GM18858 (cell line): ENCODE measurements around the gene FGF10.

Experiments used
- ATAC-seq: cut with Tn5 transposase; IDR thresholded peaks from one replicate; pipeline ENCODE4 v1.9.1; 2021; ENCODE audit not compliant: unreplicated experiment

Gene FGF10

DNA sequence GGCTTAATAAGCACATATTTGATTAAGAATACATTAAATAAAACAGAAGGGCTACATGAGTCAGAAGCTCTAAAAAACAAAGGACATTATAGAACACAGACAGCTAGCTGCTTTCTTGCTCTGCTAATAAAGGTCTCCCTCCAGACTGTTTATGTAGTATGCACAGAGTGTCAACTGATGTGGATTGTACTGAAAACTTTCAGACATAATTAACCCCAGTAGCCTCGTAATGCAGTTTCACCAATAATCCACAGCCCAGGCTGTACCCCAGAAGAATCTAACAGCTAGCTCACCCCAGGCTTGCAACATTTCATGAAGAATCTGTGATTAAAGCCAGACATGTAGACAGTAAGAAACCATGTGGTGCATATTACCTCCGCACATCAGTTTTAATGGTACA lies 30.8 kb downstream of the FGF10 start:
- no peak for ATAC-seq

DNA sequence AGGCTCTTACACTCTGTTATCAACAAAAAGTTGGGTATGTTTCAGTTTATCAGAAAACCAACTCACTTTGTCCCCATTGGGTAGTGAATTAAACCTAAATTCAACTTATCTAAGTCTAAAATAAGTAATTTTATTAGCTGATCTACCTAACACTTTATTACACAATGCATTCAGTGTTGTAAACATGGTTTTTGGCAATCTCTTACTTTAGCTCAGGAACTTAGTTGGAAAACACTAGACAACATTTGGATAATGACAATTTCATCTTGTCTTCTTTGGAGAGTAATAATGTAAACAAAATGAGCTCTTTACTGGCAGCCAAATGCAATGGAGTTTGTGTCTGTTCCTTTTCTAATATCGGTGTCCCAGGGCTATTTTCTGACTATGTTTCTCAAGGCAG lies 33.0 kb downstream of the FGF10 start:
- no peak for ATAC-seq

DNA sequence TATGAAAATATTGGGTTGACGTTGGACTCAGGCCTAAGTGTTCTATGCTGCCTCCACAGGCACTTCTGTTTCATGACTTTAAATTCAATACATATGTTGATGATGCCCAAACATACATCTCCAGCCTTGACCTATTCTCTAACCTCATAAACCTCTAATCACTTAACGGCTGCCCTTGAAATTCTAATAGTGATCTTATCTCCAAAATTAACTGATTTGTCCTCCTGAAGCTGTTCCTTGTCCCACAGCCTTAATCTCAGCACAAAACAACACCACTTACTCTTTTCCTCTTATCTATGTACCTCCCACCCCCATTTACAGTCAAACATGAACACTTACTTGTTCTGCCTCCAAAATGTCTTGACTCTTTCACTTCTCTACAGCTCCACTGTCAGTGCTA lies 43.3 kb downstream of the FGF10 start:
- ATAC-seq: no peak

DNA sequence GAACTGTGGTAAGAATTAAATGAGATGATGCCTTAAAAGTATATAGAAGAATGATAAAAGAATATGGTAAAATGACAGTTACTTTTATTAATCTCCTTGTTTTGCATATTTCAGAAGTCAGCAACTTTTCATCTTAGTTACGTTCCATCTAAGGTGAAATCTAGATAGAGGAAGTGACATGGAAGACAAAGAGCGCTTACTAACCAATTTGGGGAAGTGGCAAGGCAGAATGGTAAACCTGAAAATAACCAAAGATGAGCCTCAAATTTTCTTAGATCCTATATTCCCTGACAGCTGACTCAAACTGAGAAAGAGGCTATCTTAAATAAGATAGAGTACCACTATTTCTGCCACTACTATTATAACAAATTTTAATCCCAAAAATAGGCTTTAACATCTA lies 52.5 kb downstream of the FGF10 start:
- ATAC-seq: peak; percentile 60

DNA sequence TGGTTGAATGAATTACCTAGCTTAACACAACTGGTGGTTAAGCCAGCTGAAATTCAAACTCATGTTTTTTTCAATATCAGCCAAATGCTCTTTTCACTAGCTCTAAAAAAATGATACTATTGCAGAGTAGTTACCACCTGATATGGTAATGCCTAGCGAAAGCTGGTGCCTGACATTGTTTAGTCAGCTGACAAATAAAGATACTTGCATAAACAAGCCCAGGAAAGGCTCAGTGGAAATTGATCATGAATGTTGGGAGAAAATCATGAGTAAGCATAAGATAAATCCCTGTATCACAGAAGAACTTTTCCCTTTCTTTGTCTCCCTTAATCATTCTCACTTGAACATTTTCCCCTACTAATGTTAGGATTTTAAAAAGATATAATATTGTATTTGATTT lies 54.6 kb downstream of the FGF10 start:
- ATAC-seq: no peak

DNA sequence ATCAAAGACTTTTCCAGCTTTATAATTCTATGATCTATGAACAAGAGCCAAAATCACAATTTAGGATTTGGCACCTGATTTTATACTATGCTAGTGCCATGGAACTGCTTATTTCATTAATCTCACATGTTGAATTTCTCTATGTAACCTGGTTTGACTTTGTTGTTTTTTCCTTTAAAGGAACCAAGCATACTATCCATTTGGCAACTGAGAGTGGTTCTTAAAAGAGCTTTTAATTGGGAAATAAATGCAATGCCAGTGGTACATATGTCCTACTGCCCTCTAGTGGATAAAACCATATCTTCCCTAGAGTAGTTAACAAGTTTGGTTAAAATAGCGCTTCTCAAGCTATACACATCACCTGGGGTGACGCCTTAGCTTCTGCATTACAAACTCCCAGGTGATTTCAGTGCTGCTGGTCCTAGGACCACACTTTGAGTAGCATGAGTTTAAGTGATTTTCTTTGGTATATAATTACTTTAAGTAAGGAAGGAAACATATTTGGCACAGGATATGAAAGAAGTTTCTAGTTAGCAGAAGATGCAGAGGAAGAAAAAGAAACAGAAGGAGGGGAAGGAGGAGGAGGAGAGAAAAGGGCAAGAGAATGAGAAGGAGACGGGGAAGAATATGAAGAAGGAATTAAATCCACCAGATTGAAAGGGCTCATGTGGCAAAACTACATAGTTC lies 56.8 kb downstream of the FGF10 start:
- ATAC-seq: peak; percentile 44

DNA sequence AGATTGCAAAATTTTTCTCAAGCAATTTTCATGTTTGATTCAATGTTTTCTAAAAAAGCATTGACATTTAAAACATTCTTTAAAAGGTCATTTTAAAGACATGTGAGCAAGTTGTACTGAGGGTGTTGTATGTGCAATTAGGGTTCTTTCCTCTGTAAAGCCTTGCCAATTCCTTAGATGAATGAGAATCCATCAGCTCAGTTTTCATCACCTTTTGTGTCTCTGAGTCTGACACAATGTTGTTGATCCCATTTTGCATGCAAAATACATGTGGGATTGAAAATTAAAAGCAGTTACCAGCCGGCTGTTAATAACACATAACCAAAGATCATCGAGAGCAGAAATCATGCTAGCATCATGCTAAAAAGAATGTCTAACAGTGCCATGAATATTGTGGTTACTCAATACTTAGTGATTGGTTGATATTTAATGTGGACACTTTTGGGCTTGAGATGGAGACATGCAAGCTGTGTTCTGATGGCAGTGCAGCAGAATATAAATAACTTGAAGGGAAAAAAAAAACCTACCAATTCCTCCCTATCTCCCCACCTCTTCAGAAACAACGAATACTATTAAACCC lies 57.7 kb downstream of the FGF10 start:
- no peak for ATAC-seq

DNA sequence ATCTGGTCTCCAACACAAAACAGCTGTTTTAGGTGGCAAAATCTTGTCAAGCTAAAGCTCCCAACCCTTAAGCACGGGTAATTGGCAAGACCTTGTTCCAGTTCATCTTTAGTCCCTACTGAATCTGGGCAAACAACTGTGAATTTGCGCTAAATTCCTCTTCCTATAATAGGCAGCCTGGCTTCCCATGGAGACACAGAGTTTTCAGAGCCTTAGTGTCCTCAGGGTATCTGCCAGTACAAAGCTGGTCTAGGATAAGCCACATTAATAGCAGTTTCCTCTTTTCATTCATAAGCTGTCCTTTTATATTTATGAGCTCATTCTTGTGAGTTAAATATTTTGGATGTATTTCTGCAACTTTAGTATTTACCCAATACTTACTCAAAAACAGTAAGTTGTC lies 59.5 kb downstream of the FGF10 start:
- no peak for ATAC-seq

DNA sequence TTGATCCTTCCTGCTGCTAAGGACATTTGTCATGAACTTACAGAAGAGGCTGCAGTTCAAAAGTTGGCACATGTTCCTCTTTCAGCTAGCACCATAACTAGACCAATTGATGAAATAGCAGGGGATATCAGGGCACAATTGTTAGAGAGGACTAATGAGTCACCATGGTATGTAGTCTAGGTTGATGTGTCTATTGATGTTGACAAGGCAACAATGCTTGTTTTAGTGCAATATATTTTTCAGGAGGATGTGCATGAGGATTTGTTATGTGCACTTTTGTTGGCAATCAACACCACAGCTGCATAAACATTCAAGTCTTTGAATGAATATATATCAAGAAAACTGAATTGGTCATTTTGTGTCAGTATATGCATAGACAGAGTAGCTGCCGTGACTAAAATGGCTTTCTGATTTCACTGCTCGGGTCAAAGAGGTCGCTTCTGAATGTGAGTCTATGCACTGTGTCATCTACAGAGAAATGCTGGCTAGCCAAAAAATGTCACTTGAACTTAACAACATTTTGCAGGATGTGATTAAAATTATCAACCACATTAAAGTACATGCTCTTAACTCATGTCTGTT lies 68.0 kb downstream of the FGF10 start:
- no peak for ATAC-seq

DNA sequence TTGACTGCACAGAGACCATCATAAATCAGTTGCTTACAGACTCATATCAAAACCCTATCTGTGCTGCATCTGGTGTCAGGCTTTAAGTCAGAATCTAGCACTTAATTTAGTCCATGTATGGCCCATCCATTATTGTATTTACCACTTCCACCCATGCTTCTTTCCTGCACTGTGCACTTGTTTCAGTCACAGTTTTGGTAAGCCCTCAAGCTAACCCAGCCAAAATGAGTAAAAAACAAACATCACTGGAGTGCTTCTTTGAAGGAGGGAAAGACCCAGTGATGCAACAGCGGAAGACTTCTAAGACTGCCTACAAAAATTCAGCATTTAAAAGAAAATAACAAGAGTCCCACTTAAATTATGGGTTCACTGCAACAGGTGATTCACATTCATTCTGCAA lies 69.0 kb downstream of the FGF10 start:
- no peak for ATAC-seq

DNA sequence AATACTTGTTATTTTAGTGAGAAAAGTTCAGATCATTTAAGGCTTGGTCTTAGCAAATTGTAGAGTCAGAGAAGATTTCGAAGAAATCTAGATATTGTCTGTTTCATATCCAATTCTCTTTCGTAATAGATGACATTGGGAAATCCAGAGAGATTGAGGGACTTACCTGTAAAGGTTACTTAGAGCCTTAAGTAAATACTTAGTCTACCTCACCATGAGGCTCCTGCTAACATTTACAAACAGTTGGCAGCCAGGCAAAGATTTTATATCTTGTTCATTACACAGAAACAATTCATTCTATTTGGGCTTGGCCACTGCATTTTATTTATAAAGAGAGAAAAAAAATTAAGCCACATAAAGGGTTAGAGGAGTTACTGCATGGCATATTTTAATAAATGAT lies 70.3 kb downstream of the FGF10 start:
- ATAC-seq: no peak

DNA sequence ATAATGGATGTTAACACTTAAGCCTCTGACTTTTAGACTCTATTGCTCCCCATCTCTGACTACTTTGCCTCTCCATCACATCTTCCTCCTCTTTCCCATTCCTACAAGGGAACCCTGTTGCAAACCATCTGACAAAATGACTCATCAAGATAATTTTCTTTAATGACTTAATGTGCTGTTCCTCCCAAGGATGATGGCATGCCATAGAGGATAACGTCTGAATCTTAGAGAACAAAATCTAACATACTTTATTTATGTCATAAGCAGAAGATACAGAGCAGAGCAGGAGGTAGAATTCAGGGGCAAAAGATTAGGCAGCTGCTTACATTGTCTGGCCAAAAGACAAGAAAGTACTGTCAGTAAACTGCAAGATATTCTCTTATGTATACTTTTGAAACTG lies 76.8 kb downstream of the FGF10 start:
- no peak for ATAC-seq

DNA sequence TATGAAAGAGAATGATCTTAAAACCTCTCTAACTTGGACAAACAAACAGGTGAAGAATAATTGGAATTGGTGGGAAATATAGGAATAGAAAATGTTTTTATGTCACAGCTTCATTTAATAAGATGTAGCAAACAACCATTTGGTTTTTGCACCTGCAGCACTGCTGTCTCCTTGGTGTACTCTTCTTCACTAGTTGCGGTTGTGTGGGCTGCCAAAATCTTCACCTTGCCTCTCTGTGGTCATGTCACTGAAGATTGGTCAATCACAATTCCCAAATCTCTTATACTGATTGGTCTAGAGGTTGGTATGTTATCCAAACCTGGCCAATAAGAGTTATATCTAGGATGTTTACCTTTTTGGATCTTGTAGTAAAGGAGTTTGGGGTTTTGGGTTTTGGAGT lies 88.7 kb downstream of the FGF10 start:
- no peak for ATAC-seq

DNA sequence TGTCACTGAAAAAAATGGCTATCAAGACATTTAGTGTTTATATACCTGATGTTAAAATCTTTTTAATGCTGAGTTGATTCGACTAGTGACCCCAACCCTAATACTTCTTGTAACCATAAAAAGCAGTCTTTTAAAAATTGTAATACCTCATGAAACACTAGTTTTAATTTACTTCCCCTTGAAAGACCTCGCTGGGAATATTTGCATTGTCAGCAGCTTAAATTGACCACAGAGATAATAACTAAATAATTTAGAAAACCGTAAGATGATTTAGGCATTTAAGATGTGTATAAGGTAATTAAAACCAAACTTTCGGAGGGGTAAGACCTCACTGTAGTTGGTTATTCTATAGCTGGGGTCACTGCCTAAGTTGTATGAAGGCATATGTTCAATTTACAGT lies 89.8 kb downstream of the FGF10 start:
- ATAC-seq: no peak

DNA sequence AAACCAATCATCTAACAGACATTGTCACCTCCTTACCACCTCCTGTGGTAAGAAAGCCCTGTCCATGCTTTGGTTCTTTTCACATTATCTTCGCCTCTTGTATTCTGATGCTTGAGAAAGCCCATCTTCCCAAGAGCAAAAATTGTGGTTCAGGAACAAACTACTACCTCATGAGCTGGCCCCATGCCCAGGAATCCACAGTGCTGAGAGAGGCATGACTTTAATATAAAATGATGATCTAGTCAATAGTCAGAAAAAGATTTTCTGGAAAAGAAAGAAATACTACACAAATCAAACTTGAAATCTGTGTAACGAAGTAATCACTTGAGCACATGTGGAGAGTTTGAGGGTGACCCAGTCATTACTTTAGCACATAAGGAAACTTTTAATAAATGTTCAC lies 94.7 kb downstream of the FGF10 start:
- ATAC-seq: no peak

DNA sequence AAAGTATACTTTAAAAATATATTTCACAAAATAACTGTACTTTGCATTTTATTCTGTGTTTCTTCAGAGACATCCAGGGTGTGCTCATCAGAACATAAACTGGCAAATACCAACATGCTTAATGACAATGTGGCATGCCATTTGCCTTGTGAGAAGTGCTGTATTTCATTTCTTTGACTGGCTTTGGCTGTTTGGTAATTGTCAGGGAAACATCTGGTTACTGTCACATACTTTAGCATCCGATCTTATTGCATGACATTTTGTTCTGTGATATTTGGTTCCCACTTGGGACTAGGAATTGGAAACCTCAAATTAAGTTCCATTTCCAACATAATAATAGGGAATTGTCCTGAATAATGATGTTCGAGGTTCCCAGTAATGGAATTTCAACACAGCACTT lies 96.5 kb downstream of the FGF10 start:
- no peak for ATAC-seq

DNA sequence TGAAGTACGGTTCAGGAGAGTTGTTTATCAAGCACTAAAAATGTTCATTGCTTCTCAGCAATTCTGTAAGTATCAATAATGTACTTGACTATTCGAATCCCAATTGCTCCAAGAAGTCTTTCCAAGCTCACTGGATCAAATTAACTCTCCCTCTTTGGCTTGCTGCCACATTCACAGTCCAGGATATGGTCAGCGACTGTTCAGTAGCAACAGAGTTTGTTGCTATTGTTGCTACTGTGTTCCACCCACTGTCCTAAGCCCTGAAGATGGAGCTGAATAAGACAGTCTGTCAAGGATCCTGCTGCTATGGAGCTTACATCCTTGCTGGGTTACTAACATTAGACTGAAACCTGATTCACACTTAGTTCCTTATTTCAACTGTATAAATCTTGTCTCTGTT lies 110.8 kb downstream of the FGF10 start:
- ATAC-seq: no peak

DNA sequence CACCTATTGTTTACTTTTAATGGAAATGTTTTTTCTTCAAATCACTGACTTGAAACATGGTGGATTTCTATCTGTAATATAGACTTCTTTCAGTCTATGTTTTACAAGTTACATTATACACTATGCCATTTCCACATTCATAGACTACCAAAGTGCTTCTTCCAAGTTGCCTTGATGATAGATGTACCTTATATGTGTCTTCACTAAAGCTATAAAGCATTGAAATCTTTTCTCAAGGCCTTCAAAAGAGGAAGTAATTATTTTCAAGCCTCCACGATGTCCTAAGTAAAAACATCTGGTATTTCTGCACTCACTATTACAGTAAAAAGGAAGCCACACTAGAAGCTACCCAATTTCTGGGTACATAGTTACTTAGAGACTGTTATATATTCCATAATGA lies 113.3 kb downstream of the FGF10 start:
- ATAC-seq: no peak

DNA sequence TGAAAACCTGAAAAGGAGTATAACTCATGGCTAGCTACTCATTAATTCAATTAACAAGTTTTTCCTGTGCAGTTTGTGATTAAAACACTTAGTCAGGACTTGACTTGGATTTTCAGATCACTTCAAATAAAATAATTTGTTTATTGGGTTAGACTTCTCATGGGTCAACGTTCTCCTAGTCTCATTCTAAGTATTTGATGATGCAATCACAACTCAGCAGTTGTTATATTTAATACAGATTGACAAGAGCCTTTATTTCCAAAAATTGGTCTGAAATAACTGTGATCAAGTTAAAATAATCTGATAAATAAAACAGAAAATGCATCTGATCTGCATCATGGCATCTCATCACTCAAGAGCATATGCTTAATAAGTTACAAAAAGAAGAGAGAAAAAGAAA lies 113.9 kb downstream of the FGF10 start:
- no peak for ATAC-seq

DNA sequence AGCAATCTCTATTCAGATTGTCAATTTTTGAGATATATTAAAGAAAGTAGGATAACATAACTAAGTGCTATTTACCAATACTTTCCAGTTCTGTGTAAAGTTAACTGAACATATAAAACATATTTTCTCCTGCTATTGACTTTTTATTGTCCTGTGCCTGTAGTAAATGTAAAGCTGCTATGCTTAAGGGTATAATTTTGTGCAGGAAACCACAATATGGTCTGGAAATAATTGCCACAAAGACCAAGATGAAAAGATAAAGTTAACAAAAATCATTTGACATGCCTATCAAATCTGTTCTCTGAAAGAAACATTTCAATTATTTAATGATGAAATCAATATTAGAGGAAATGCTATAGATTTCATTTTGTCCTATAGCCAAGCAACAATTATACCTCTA lies 121.3 kb downstream of the FGF10 start:
- no peak for ATAC-seq

DNA sequence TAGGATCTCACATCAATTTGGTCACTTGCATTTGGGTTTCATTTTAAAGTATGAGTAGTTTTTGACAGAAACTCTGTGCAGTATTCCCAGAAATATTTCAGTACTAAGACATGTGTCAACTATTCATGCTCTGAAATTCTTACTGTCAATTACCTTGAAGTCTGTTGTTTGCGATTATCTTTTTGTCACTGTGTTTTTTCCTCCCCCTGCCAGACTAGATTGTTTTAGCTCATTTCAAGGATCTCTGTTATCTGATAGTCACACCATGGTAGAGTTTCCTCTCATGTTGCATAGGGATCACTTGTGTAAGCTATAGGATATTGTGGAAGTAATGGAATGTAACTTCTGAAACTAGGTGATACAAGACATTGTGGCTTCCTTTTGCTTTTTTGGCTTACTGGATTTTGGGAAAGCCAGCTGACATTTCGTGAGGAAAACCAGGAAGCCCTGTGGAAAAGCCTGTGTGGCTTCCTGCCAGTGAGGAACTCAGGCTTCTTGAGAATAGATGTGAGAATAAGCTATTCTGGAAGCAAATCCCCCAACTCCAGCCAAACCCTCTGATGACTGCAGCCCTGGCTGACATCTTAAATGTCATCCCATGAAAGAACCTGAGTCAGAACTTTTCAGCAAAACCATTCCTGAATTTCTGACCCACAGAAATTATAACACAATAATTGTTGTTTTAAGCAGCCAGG lies 122.2 kb downstream of the FGF10 start:
- no peak for ATAC-seq

DNA sequence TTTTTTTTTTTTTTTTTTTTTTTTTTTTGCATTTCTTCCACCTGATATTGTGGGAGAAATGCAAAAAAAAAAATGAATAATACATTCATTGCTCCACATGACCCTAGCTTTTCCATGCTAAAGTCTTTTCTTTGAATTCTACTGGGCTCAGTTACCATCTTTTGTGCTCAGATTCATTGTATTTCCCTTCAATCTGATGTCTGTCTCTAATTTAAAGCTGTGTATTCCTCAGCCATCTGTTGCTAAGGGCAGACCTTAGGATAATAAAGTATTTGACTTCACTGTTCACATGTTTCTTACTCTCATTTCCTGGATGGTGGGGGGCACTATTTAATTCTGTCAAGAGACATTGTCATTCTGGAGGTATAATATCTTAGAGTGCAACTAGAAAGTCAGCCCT lies 123.5 kb downstream of the FGF10 start:
- ATAC-seq: no peak
